Osteoblast (primary cell): ENCODE measurements around the gene PDGFD. TPM values are rescaled to one million over a fixed set of nuclear protein-coding genes. Genes with fewer than 3 reads are reported as not detected.
A peak's percentile ranks its signal among the peaks of the same experiment; 100 is the strongest.

Experiments used
- DNase-seq: peaks from one replicate; pipeline ENCODE4 v3.0.0; 2011; ENCODE audit warnings: low spot score, mixed read lengths; ENCODE audit not compliant: insufficient read length; ENCODE audit errors: missing footprints
- H2AFZ ChIP-seq: 2 replicates; pipeline ENCODE4 v1.6.0; 2011; ENCODE audit warnings: mild to moderate bottlenecking, low read length
- H3K27ac ChIP-seq: 2 replicates; pipeline ENCODE4 v1.5.1; 2011; ENCODE audit warnings: mild to moderate bottlenecking, low read depth, low read length, moderate library complexity
- H3K27me3 ChIP-seq: 2 replicates; pipeline ENCODE4 v1.6.0; 2012; ENCODE audit warnings: mild to moderate bottlenecking, control low read depth, inconsistent platforms, low read length, moderate library complexity; ENCODE audit not compliant: insufficient read depth
- H3K36me3 ChIP-seq: 2 replicates; pipeline ENCODE4 v1.5.1; 2011; ENCODE audit warnings: mild to moderate bottlenecking, low read length, control low read depth, moderate library complexity; ENCODE audit not compliant: insufficient read depth
- H3K4me1 ChIP-seq: 2 replicates; pipeline ENCODE4 v1.5.1; 2011; ENCODE audit warnings: mild to moderate bottlenecking, low read length, control low read depth, moderate library complexity; ENCODE audit not compliant: insufficient read depth
- H3K4me2 ChIP-seq: 2 replicates; pipeline ENCODE4 v1.6.0; 2011; ENCODE audit warnings: mild to moderate bottlenecking, low read length; ENCODE audit not compliant: insufficient read depth
- H3K4me3 ChIP-seq: fragments of 200-600 bp; sonication (generic); 3 replicates; pipeline ENCODE4 v1.5.1; 2012; ENCODE audit warnings: mild to moderate bottlenecking, low read length, inconsistent platforms; ENCODE audit not compliant: insufficient read depth
- H3K79me2 ChIP-seq: 2 replicates; pipeline ENCODE4 v1.6.0; 2012; ENCODE audit warnings: mild to moderate bottlenecking, low read length, control low read depth, inconsistent platforms; ENCODE audit not compliant: insufficient read depth
- H3K9me3 ChIP-seq: 2 replicates; pipeline ENCODE4 v1.5.1; 2011; ENCODE audit warnings: low read depth, low read length, control low read depth
- H4K20me1 ChIP-seq: 2 replicates; pipeline ENCODE4 v1.6.0; 2012; ENCODE audit warnings: mild to moderate bottlenecking, low read length, control low read depth; ENCODE audit not compliant: insufficient read depth
- CTCF ChIP-seq: IDR thresholded peaks from 2 replicates; pipeline ENCODE4 v1.5.1; 2011; ENCODE audit warnings: mild to moderate bottlenecking, low read depth, low read length, moderate library complexity; ENCODE audit errors: extremely low read depth
- total RNA-seq: library from RNA; depleted of rRNA; stranded (reverse); fragments of >200 nt; gene quantifications from 2 replicates; pipeline ENCODE4 v1.2.3, GENCODE V29; 2012

The PDGFD gene
- total RNA-seq, 1 donor: 4.7 TPM

- no peak overlapping the region for H3K27ac ChIP-seq
- no peak overlapping the region for H2AFZ ChIP-seq
- no peaks in the 10 kb centered on the region for H3K79me2 ChIP-seq
- no peak for TF ChIP-seq CTCF
- peaks cover 6% of the 10 kb centered on the region for H3K4me1 ChIP-seq
- no peak overlapping the region for H3K4me3 ChIP-seq
- H3K4me2 ChIP-seq: peak overlapping the region; percentile 16
- no peak for DNase-seq
- no peaks in the 10 kb centered on the region for H3K9me3 ChIP-seq
- no peaks in the 10 kb centered on the region for H3K27me3 ChIP-seq
- H3K36me3 ChIP-seq: no peaks in the 10 kb centered on the region
- no peaks in the 10 kb centered on the region for H4K20me1 ChIP-seq
These were observed 217.0 kb downstream of the PDGFD start for GRCh38 chr11:103946793-103947545.

- H3K27me3 ChIP-seq: no peaks in the 10 kb centered on the region
- no peak overlapping the region for H2AFZ ChIP-seq
- H3K4me3 ChIP-seq: no peak overlapping the region
- no peaks in the 10 kb centered on the region for H3K36me3 ChIP-seq
- peaks cover 6% of the 10 kb centered on the region for H3K4me1 ChIP-seq
- H3K9me3 ChIP-seq: no peaks in the 10 kb centered on the region
- no peaks in the 10 kb centered on the region for H3K79me2 ChIP-seq
- no peaks in the 10 kb centered on the region for H4K20me1 ChIP-seq
- no peak overlapping the region for H3K4me2 ChIP-seq
- H3K27ac ChIP-seq: no peak overlapping the region
- TF ChIP-seq CTCF: no peak
- no peak for DNase-seq
These were observed 219.6 kb downstream of the PDGFD start for GRCh38 chr11:103944251-103944940.

GRCh38 chr11:103942646-103943045 is 221.3 kb downstream of the PDGFD start:
- H3K4me2 ChIP-seq: no peak overlapping the region
- H3K9me3 ChIP-seq: no peaks in the 10 kb centered on the region
- no peak for TF ChIP-seq CTCF
- no peak overlapping the region for H3K27ac ChIP-seq
- no peak overlapping the region for H2AFZ ChIP-seq
- H3K36me3 ChIP-seq: no peaks in the 10 kb centered on the region
- H3K79me2 ChIP-seq: no peaks in the 10 kb centered on the region
- no peak for DNase-seq
- H3K27me3 ChIP-seq: no peaks in the 10 kb centered on the region
- H3K4me3 ChIP-seq: no peak overlapping the region
- H3K4me1 ChIP-seq: peaks cover 6% of the 10 kb centered on the region
- H4K20me1 ChIP-seq: no peaks in the 10 kb centered on the region

GRCh38 chr11:103940551-103940950 is 223.4 kb downstream of the PDGFD start:
- Histone ChIP-seq H4K20me1 (no peaks in the 10 kb centered on the region), H3K79me2 (no peaks in the 10 kb centered on the region), H3K27me3 (no peaks in the 10 kb centered on the region), H3K4me3 (no peak overlapping the region), H3K27ac (no peak overlapping the region), H3K9me3 (no peaks in the 10 kb centered on the region), H3K36me3 (no peaks in the 10 kb centered on the region), H3K4me1 (no peaks in the 10 kb centered on the region), H2AFZ (no peak overlapping the region), H3K4me2 (no peak overlapping the region)
- DNase-seq: no peak
- no peak for TF ChIP-seq CTCF
